Epithelial cell of proximal tubule (primary cell): ENCODE measurements around the gene ITPR2. TPM values are rescaled to one million over a fixed set of nuclear protein-coding genes. Genes with fewer than 3 reads are reported as not detected.

Experiments
- DNase-seq: peaks from one replicate; pipeline ENCODE4 v3.0.0-alpha.2; 2011; ENCODE audit warnings: low read depth
- H3K4me3 ChIP-seq: 2 replicates; pipeline ENCODE4 v1.5.1; 2011; ENCODE audit warnings: low read depth, mild to moderate bottlenecking, low read length
- total RNA-seq: library from RNA; depleted of rRNA; stranded (reverse); fragments of >200 nt; gene quantifications from 2 replicates; pipeline ENCODE4 v1.2.3, GENCODE V29; 2015
- TF ChIP-seq, protein P1 (sequence below): conservative IDR thresholded peaks from 2 replicates; pipeline ENCODE4 v1.5.1; 2012; ENCODE audit warnings: low read depth, mild to moderate bottlenecking, low read length

Gene ITPR2
- total RNA-seq, 1 donor from 2014 or later, result 13.5 TPM

- no peak for DNase-seq
- no peak overlapping the region for H3K4me3 ChIP-seq
- TF ChIP-seq, protein P1, sequence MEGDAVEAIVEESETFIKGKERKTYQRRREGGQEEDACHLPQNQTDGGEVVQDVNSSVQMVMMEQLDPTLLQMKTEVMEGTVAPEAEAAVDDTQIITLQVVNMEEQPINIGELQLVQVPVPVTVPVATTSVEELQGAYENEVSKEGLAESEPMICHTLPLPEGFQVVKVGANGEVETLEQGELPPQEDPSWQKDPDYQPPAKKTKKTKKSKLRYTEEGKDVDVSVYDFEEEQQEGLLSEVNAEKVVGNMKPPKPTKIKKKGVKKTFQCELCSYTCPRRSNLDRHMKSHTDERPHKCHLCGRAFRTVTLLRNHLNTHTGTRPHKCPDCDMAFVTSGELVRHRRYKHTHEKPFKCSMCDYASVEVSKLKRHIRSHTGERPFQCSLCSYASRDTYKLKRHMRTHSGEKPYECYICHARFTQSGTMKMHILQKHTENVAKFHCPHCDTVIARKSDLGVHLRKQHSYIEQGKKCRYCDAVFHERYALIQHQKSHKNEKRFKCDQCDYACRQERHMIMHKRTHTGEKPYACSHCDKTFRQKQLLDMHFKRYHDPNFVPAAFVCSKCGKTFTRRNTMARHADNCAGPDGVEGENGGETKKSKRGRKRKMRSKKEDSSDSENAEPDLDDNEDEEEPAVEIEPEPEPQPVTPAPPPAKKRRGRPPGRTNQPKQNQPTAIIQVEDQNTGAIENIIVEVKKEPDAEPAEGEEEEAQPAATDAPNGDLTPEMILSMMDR, result no peak
These were observed 164.8 kb downstream of the ITPR2 start for GRCh38 chr12:26668230-26668629.

DNA sequence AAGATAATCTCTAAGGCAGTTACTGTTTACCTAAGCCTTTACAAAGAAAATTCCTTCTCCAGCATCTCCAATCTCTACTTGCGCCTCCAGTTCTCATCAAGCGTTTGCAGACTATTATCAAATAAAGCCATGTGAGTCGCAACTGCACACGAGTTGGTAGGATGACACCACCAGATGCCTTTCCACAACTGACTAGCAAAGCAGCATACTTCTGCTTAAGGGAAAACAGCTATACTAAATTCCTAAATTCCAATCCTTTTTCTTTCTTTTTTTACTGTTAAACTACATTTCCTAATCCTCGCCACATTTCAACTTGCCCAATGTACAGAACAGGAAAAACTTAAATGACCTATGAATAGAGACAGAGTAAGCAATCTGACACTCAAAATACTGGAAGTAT, 166.7 kb downstream of the ITPR2 start:
- H3K4me3 ChIP-seq, result no peak overlapping the region
- no peak for DNase-seq
- TF ChIP-seq, protein P1, result no peak

- H3K4me3 ChIP-seq, result no peak overlapping the region
- no peak for DNase-seq
- TF ChIP-seq, protein P1, result no peak
These were observed 171.6 kb downstream of the ITPR2 start for GRCh38 chr12:26661399-26661798.

- DNase-seq, result no peak
- H3K4me3 ChIP-seq, result no peak overlapping the region
- TF ChIP-seq, protein P1, result no peak
These were observed 173.1 kb downstream of the ITPR2 start for GRCh38 chr12:26659930-26660329.

DNA sequence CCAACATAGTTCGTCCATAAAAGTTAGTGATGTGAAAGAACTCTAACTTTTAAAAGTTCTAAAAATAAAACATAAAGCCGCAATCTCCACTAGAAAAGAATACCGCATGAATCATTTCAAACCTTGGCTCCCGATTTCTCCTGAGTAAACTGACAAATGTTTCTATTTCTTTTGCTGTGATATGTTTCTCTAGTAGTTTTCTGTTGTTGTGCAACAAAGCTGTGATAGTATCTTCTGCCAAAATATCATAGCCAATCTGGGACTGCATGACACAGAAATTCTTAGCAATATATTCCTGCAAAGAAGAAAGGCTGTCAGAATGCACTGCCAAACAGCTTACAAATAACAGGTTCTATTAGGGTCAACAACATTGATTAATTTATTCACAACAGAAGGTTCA, 174.0 kb downstream of the ITPR2 start:
- H3K4me3 ChIP-seq, result no peak overlapping the region
- TF ChIP-seq, protein P1, result no peak
- DNase-seq, result no peak

GRCh38 chr12:26654623-26655022, 178.4 kb downstream of the ITPR2 start:
- TF ChIP-seq, protein P1, result no peak
- no peak for DNase-seq

DNA sequence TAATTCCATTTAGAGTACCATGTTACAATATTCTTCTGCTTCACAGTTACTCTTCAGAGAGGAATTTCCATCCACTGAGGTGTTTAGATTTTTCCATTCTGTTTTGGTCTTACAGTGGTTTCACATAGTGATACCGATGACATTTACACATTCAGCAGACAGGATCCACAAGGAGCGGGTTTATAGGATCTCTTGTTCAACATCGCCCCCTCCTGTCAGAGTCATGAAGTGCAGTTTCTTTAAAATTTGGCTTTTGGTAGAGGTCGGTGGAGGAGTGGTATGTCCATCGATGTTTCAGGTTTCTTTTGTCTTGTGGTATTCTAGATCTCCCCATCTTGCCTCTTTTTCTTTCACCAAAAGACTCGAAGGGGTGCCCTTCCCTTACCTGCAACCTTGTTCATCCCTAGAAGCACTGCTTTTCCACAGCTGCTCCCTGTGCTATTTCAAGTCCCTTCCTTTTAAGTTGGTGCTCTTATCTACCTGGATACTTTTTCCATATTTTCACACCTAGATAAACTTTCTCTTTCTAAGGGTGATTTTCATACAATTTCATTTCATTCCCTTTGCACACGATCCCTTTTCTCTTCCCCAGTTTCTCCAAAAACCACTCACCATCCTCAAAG, 181.3 kb downstream of the ITPR2 start:
- TF ChIP-seq, protein P1, result peak; percentile 89
- H3K4me3 ChIP-seq, result no peak overlapping the region
- DNase-seq, result peak; percentile 45

More at GRCh38 chr12:26654623-26655022, 178.4 kb downstream of the ITPR2 start:
- H3K4me3 ChIP-seq, result no peak overlapping the region
